ENCODE measurements around the gene PDLIM1. TPM values are rescaled to one million over a fixed set of nuclear protein-coding genes. Genes with fewer than 3 reads are reported as not detected.

PDLIM1 gene
- total and polyA plus RNA-seq, 3 experiments from 2014 or later, result 0.88 to 11.7 (median 1.4) TPM

GRCh38 chr10:95187617-95188016 lies 103.2 kb downstream of the PDLIM1 start:
- Mint-ChIP-seq H3K9me3 (peaks cover 0 to 3% (median 2%) of the 10 kb centered on the region in 5 donors), H3K4me3 (peak overlapping the region in 1 of 7 donors; percentile 31), H3K4me1 (peaks cover 5 to 9% (median 8%) of the 10 kb centered on the region in 3 donors), H3K36me3 (no peaks in the 10 kb centered on the region), H3K27ac (no peak overlapping the region), H3K27me3 (peaks cover 12 to 18% of the 10 kb centered on the region in 2 donors)
- H3K9me3 ChIP-seq (ENCODE audit: low read length), result no peaks in the 10 kb centered on the region
- no peak overlapping the region for H3K27ac ChIP-seq (ENCODE audit: low read depth, low read length)
- no peak overlapping the region for H3K4me3 ChIP-seq (ENCODE audit: low read length)
- H3K36me3 ChIP-seq (ENCODE audit: insufficient read depth, low read length), result no peaks in the 10 kb centered on the region
- POLR2A ChIA-PET, result no interaction called here
- CTCF ChIA-PET, result no interaction called here
- H3K27me3 ChIP-seq (ENCODE audit: insufficient read depth, low read length, poor library complexity, severe bottlenecking), result no peaks in the 10 kb centered on the region
- no peak for DNase-seq
- no peaks in the 10 kb centered on the region for H3K4me1 ChIP-seq (ENCODE audit: insufficient read depth, low read length)

Other genes starting within 250 kb of the PDLIM1 start
- under 1 TPM in 1 of 2 experiments, not detected in 1; 0.11 TPM for gene CYP2C8, start 221.5 kb downstream of the PDLIM1 start, total RNA-seq
- 0.24 TPM for gene CYP2C8, start 221.5 kb downstream of the PDLIM1 start, polyA plus RNA-seq
- gene ACSM6, start 96.8 kb downstream of the PDLIM1 start, total RNA-seq, result not detected
- gene ACSM6, start 96.8 kb downstream of the PDLIM1 start, polyA plus RNA-seq, result not detected